Activated T-cell treated with anti-CD3 and anti-CD28 coated beads for 1 hour (primary cell): ENCODE measurements around the gene CFTR.
"Not testable (repeated sequence)": the region's sequence is repeated elsewhere in the genome, so short reads cannot be mapped to it uniquely, and the experiment has no call there.

Experiments used
- DNase-seq: peaks from one replicate; pipeline ENCODE4 v3.0.0-alpha.2; 2020; ENCODE audit warnings: low read depth

The CFTR gene

DNA sequence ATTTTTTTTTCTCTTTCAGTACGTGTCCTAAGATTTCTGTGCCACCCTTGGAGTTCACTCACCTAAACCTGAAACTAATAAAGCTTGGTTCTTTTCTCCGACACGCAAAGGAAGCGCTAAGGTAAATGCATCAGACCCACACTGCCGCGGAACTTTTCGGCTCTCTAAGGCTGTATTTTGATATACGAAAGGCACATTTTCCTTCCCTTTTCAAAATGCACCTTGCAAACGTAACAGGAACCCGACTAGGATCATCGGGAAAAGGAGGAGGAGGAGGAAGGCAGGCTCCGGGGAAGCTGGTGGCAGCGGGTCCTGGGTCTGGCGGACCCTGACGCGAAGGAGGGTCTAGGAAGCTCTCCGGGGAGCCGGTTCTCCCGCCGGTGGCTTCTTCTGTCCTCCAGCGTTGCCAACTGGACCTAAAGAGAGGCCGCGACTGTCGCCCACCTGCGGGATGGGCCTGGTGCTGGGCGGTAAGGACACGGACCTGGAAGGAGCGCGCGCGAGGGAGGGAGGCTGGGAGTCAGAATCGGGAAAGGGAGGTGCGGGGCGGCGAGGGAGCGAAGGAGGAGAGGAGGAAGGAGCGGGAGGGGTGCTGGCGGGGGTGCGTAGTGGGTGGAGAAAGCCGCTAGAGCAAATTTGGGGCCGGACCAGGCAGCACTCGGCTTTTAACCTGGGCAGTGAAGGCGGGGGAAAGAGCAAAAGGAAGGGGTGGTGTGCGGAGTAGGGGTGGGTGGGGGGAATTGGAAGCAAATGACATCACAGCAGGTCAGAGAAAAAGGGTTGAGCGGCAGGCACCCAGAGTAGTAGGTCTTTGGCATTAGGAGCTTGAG, at the start of gene CFTR:
Gene CFTR (plus strand): TSS at position 801 of the 830 bp plus-strand sequence. CDS start 70 bp downstream, outside the sequence.
- DNase-seq, result no peak

- DNase-seq, result no peak
These were observed 44.3 kb upstream of the CFTR start for GRCh38 chr7:117435475-117436043.

DNA sequence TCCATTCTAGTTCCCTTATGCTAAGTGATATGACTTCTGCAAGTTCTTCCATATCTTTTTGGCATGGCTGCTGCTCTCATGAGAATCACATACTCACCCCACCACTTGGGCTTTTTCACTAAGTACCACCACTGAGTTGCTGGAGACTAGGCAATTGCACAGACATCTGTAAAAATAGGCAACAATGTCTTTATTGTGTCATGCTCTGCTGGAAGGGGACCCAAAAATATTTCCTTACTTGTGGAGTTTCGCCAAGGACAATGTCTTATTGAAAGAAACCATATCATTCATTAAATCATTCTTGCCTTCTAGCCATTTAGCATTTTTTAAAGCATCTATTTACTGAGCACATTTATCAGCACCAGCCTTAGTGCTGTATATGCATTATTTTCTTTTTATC, 35.2 kb upstream of the CFTR start:
- no peak for DNase-seq

- DNase-seq, result no peak
These were observed 34.6 kb upstream of the CFTR start for GRCh38 chr7:117445206-117445605.

GRCh38 chr7:117446220-117446815, 33.5 kb upstream of the CFTR start:
- no peak for DNase-seq

DNA sequence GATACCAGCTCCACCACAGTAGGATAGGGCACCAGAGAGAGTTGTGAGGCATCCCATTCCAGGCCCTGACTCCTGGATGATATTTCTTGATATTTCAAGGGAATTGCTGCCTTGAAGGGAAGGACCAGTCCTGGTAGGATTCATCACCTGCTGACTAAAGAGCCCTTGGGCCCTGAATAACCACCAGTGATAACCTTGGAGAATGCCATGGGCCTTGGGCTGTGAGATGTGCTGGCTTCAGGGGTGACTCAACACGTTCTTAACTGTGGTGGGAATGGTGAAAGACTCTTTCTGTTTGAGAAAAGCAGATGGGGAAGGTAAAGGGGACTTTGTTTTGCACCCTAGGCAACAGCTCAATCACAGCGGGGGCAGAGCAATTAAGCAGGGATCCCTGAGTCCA, 31.2 kb upstream of the CFTR start:
- DNase-seq, result no peak

GRCh38 chr7:117458977-117459583, 20.7 kb upstream of the CFTR start:
- no peak for DNase-seq

DNA sequence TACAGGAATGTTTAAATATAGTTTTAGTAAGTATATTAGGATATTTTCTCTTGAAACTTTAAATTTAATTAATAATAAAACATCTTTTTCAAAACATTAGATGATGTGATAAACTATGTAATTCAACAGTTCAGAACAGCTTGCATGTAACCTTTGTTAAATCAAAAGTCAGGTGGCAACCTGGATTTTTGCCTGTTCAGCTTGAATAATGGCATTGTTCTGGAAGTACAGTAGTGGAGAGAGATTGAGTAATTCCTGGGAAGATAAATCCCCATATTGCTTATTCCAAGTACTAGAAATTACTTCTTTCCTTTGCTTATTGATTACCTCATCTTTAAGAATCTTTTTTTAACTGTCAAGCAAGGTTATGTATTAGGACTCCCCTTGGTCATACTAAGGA, 20.1 kb upstream of the CFTR start:
- no peak for DNase-seq

GRCh38 chr7:117460815-117461214, 19.0 kb upstream of the CFTR start:
- DNase-seq, result not testable (repeated sequence)

- no peak for DNase-seq
These were observed 11.7 kb upstream of the CFTR start for GRCh38 chr7:117468174-117468573.

DNA sequence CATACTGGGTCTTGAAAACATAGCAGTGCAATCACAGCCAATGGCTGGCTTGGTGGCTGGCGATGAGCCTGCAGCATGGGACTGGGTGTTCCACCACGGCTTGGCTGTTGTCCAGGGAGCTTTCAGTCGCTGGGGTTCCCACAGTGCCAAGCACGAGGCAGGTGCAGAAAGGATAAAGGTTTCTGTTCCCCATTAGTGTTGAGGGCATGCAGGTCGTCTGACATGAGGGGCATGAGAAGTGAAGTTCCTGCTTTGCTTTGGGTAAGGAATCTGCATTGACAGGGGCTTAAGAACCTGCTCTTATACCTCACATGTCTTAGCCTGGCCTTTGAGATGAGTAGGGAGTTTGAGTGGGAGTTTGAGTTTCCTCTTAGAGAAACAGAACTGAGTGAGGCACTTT, 9.0 kb upstream of the CFTR start:
- no peak for DNase-seq

DNA sequence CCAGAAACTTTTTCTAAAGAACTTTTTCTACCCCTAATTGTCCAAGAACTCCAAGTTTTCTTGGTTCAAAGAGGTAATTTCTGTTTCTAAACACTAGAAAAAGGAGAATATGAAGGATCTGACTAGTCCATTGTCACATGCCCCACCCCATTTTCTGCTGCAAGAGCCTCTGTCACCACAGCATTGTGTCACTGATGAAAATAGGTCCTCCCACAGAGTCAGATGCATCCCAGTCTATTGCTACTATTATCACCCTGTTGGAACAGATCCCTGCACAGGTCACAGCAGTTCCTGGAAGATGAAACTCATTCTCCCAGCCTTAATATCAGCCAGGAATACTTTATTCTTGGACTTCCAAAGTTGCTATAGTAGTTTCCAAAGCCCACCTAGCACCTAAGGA, 7.5 kb upstream of the CFTR start:
- DNase-seq, result no peak

GRCh38 chr7:117476557-117477215, 3.1 kb upstream of the CFTR start:
- no peak for DNase-seq

DNA sequence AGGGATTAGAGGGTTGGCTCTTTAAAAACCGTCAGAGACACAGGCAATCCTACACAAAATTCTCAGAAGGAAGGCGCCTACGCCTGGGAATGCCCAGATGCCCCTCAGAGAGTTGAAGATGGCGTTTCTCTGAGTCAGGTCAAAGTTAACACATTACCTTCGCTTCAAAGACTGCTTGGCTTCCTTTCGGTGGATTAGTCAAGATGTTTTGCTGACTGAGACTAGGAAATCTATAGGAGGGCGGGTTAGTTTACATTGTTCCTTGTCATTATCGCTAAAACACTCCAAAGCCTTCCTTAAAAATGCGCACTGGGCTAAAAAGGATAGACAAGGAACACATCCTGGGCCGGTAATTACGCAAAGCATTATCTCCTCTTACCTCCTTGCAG, 995 bp upstream of the CFTR start:
- no peak for DNase-seq

GRCh38 chr7:117480055-117480362, 184 bp downstream of the CFTR start:
- no peak for DNase-seq

DNA sequence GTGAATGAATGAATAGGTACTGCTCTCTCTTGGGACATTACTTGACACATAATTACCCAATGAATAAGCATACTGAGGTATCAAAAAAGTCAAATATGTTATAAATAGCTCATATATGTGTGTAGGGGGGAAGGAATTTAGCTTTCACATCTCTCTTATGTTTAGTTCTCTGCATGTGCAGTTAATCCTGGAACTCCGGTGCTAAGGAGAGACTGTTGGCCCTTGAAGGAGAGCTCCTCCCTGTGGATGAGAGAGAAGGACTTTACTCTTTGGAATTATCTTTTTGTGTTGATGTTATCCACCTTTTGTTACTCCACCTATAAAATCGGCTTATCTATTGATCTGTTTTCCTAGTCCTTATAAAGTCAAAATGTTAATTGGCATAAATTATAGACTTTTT, 1.2 kb downstream of the CFTR start:
- no peak for DNase-seq

DNA sequence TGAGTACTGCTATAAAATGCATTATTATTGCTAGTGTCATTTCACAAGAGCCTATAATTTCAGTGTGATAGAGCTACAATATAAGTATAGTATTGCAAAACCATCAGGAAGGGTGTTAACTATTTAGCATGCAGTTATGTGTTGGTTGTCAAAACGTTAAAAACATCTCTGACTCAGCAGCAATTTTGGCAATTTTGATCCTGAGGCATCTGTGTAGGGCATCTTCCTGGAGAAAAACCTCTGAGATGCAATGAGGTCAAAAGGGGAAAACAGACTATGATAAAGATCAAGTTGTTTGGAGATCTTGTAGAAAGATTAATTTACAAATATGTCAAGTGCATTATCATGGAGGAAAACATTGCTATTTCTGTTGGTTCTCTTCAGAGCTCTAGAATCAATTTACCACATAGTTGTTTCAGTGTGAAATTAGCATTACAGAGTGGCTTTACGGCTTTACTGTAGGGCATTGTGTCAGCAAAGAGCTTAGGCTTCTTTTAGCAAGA, 5.3 kb downstream of the CFTR start:
- DNase-seq, result no peak

GRCh38 chr7:117489016-117489415, 9.2 kb downstream of the CFTR start:
- no peak for DNase-seq

GRCh38 chr7:117489430-117489829, 9.6 kb downstream of the CFTR start:
- no peak for DNase-seq

DNA sequence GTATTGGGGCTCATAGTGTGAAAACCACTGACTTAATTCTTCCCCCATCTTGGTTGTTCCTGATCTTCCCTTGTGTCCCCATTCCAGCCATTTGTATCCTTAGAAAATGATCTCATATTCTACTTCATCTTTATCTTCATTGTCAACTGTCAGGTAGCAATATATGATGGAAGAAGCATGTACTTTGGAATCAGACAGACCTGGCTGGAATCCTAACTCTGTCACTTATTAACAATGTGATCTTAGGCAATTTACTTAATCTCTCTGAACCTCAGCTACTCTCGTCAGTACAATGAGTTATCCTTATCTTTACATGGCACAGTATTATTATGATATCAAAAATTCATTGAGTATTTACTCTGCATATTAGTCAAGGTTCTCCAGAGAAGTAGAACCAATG, 10.1 kb downstream of the CFTR start:
- DNase-seq, result no peak

DNA sequence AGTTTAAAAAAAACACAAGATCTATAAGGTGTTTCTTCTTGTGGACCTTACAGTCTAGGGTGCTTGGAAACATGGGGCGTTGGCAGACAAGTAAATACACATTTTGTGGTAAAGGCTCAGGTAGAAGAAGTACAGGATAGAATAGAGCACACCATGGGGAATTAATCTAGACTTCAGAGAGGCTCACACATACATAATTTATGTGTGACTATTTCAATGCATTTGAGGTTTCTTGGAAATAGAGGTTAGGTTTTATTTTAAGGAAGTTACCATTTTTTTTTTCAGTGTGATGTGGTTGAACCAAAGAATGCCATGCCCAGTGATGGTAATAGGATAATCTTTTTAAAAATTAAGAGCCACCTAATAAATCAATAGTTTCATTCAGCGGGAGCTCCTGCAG, 12.8 kb downstream of the CFTR start:
- no peak for DNase-seq

GRCh38 chr7:117493460-117493859, 13.6 kb downstream of the CFTR start:
- no peak for DNase-seq

DNA sequence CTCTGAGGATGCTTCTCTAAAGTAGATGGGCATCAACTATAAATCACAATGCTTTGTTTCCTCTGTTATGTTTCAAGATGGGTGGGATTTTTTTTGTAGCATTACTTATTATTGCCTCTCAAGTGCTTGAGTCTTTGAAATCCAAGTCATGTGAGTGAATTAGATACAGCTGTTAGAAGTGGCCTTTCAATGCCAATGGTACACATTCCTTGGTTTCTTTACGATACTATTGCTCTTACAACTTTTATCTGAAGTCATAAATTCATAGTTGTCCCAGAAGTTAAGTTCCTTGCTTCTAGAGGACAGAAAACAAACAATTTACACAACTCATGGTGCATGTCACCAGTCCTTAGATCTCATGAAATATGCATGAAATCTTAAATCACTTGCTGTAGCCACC, 15.5 kb downstream of the CFTR start:
- DNase-seq, result no peak
